Ovary (tissue), 9 donors: ENCODE measurements around the gene UCK2. TPM values are rescaled to one million over a fixed set of nuclear protein-coding genes. Genes with fewer than 3 reads are reported as not detected.

Source experiments
- DNase-seq, 5 donors: peaks; one replicate each; pipeline ENCODE4 v3.0.0-alpha.2; 2019 to 2020
- H3K27ac ChIP-seq, 2 donors: fragments of 200-600 bp; one replicate each; pipeline versions ENCODE4 v1.5.1 to v1.8.0; 2019 to 2022
- H3K27me3 ChIP-seq: fragments of 200-600 bp; one replicate; pipeline ENCODE4 v1.8.0; 2022
- H3K36me3 ChIP-seq: fragments of 200-600 bp; sonication (generic); one replicate; pipeline ENCODE4 v1.5.1; 2019
- H3K4me1 ChIP-seq: one replicate; pipeline ENCODE4 v1.8.1; 2013; ENCODE audit warnings: mild to moderate bottlenecking, moderate library complexity; ENCODE audit not compliant: insufficient read depth
- H3K4me3 ChIP-seq: fragments of 200-600 bp; sonication (generic); one replicate; pipeline ENCODE4 v1.5.1; 2017
- H3K9me3 ChIP-seq, 2 donors: fragments of 200-600 bp in 1 of 2; sonication (generic) in 1 of 2; one replicate each; pipeline versions ENCODE4 v1.5.1 to v1.8.1; 2013 to 2019; ENCODE audit warnings: mild to moderate bottlenecking in 1 of 2, moderate library complexity in 1 of 2
- CTCF ChIP-seq, 3 donors: fragments of 450-650 bp in 2 of 3; fragments of 200-600 bp in 1 of 3; IDR thresholded peaks; one replicate each; pipeline versions ENCODE4 v1.5.1 to v1.8.0; 2016 to 2022; ENCODE audit warnings: antibody characterized with exemption in 3 of 3, mild to moderate bottlenecking in 1 of 3
- EP300 ChIP-seq: sonication (generic); formaldehyde crosslinking; IDR thresholded peaks from one replicate; pipeline ENCODE4 v1.6.1; 2017; ENCODE audit warnings: antibody characterized with exemption
- POLR2A ChIP-seq: fragments of 450-650 bp; IDR thresholded peaks from one replicate; pipeline ENCODE4 v1.6.1; 2017; ENCODE audit warnings: antibody characterized with exemption, mild to moderate bottlenecking, moderate library complexity
- WGBS, 3 donors: extraction: QIAGEN DNeasy Blood & Tissue Kit in 1 of 3; methylation state at CpG; one replicate each; pipeline versions ENCODE4 v1.1.5 to v1.1.7; 2013 to 2017; 5-methylcytosine and 5-hydroxymethylcytosine counted together
- intact Hi-C, 4 donors: fragments of 100-400 bp; cut with DNase I; formaldehyde crosslinking; loops; one replicate each; pipeline versions ENCODE4 v1.11.0 to v1.15.1; 2022 to 2023
- polyA plus RNA-seq, 2 donors: library from polyadenylated mRNA; stranded (reverse); fragments of 200-250 nt in 1 of 2; fragments of 350-450 nt in 1 of 2; fragmentation: Illumina TruSeq in 1 of 2; extraction: RNeasy Lipid Tissue Mini Kit (QIAGEN cat#74804) in 1 of 2; gene quantifications; one replicate each; pipeline ENCODE4 v1.2.3, GENCODE V29; 2013 to 2014
- total RNA-seq, 7 donors: library from RNA; depleted of rRNA in 2 of 7; stranded (reverse); fragments of >200 nt in 2 of 7; fragmentation: NEBNext Ultra II Directional in 3 of 7; extraction: Animal tissue kit (Norgen Biotek cat#: 25700) in 3 of 7; gene quantifications; one replicate each; pipeline versions ENCODE4 v1.1.0 to v1.2.4, GENCODE V29; 2016 to 2023
- donor health status: DM: no; HTN: no; CAD: no; lungs with moderate emphysema.
- donor health status: DM: no; HTN: no; CAD: no.
- donor health status: Bipolar disorder and iron deficiency.
- donor health status: DM: yes; HTN: yes; CAD: no.
- donor health status: DM: no; HTN: no; CAD: no.
- donor health status: DM: yes; HTN: yes; CAD: no.

The UCK2 gene
- total and polyA plus RNA-seq, 9 donors: 7.3 to 22.7 (median 16.4) TPM

DNA sequence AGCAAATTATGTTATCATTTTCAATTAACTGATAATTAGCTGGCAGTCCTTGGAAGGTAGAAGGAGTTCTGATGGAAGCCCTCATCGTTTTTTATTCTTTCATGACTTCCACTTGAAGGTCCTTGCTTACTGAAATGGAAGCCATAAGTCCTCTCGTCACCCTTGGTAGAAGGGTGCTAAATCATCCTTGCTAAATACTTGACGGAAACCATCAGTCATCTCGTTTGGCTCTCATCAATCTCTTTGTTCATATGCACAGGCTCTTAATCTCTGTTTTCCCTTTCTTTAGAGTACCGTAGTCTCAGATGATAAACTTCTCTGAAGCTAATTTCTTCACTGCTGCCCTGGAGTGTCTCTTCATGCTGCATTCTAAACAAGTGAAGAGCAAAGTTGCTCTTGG, 34.5 kb downstream of the UCK2 start:
- no peak overlapping the region for H3K4me3 ChIP-seq
- H3K27me3 ChIP-seq: no peaks in the 10 kb centered on the region
- no peaks in the 10 kb centered on the region for H3K36me3 ChIP-seq
- H3K9me3 ChIP-seq: no peaks in the 10 kb centered on the region
- TF ChIP-seq CTCF (IDR thresholded peaks at IDR 0.05): no peak
- no peak for TF ChIP-seq EP300
- no peak for TF ChIP-seq POLR2A
- H3K4me1 ChIP-seq: no peaks in the 10 kb centered on the region
- no peak overlapping the region for H3K27ac ChIP-seq
- intact Hi-C loops: no loop called here
- DNase-seq: no peak
- WGBS, 3 donors: 80 to 86% (median 83%) methylated on average over 5 of the region's 5 CpGs

DNA sequence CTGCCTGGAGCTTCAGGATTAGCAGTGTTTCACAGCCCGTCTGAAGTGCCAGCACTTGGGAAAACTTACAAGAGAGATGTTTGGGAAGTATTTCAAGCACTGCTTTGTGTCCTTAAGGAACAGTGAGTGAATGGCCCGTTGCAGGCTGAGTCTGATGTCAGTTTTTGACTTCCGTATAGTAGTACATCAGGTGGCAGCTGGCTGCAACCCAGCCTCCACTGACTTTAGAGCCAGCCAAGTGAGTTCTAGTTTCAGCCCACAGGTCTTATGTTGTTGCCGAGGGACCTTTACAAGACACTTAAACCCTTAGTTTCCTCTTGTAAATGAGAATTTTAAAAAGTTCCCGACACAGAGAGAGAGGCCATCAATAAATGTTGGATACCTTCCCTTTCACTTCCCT, 35.0 kb downstream of the UCK2 start:
- Histone ChIP-seq H3K4me1 (no peaks in the 10 kb centered on the region), H3K27me3 (no peaks in the 10 kb centered on the region), H3K9me3 (no peaks in the 10 kb centered on the region), H3K27ac (no peak overlapping the region), H3K4me3 (no peak overlapping the region), H3K36me3 (no peaks in the 10 kb centered on the region)
- TF ChIP-seq POLR2A (no peak), CTCF (IDR thresholded peaks at IDR 0.05) (no peak), EP300 (no peak)
- 67 to 73% (median 68%) methylated on average over 5 of the region's 5 CpGs for WGBS, 3 donors
- intact Hi-C loops: no loop called here
- no peak for DNase-seq

- Histone ChIP-seq H3K4me1 (no peaks in the 10 kb centered on the region), H3K9me3 (no peaks in the 10 kb centered on the region), H3K36me3 (no peaks in the 10 kb centered on the region), H3K4me3 (no peak overlapping the region), H3K27me3 (no peaks in the 10 kb centered on the region), H3K27ac (no peak overlapping the region)
- intact Hi-C loops: no loop called here
- 36 to 54% (median 44%) methylated on average over 2 of the region's 2 CpGs for WGBS, 3 donors
- DNase-seq: no peak
- no peak for TF ChIP-seq EP300
- TF ChIP-seq POLR2A: no peak
- no peak for TF ChIP-seq CTCF (IDR thresholded peaks at IDR 0.05)
Observed at GRCh38 chr1:165863346-165863745, 35.9 kb downstream of the UCK2 start.

DNA sequence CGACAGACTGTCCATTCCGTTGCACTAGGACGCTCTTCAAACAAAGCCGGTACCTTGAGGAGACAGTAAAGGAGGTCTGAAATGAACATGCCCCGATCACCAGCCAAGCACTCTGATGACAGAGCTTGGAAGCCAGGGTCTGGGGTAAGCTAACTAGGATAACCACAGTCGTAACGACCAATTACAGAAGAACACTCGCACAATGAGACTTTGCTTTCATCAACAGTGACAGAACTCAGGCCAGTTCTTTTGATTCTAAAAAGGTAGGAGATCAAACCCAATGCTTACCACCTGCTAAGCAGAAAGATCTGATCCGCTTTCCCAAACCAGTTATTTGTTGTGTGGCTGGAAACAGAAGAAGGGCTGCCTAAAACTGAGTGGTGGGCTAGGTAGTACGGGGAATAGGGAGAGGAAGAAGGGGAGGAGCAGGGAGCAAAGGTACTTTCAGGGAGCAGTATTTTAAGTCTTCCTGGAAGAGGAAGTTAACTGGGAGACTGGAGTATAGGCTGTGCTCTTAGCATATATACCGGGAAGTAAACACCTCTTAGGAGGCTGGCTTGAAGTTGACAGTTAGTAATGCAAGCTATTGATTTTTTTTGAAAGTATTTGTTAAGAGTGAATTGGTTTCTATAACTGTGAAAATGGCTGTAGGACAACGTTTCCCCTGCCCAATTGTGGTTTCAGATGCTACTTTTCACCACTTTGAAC, 38.4 kb downstream of the UCK2 start:
- no peak overlapping the region for H3K4me3 ChIP-seq
- intact Hi-C loops: no loop called here
- H3K4me1 ChIP-seq: no peaks in the 10 kb centered on the region
- 94 to 96% (median 95%) methylated on average over 12 of the region's 12 CpGs for WGBS, 3 donors
- no peaks in the 10 kb centered on the region for H3K36me3 ChIP-seq
- no peaks in the 10 kb centered on the region for H3K9me3 ChIP-seq
- no peak for TF ChIP-seq EP300
- TF ChIP-seq POLR2A: no peak
- no peak for TF ChIP-seq CTCF (IDR thresholded peaks at IDR 0.05)
- H3K27me3 ChIP-seq: no peaks in the 10 kb centered on the region
- no peak overlapping the region for H3K27ac ChIP-seq
- DNase-seq: no peak
